NCI-H1105 (cell line): Measurements from ENCODE around the gene PKP4.

Experiments used
- DNase-seq: peaks from one replicate; lab custom pipeline; 2025; lab: John Stamatoyannopoulos, UW

PKP4 gene

GRCh38 chr2:158718851-158719250 is 262.1 kb downstream of the PKP4 start:
- no peak for DNase-seq

GRCh38 chr2:158719403-158719802 is 262.7 kb downstream of the PKP4 start:
- DNase-seq: no peak

GRCh38 chr2:158722266-158723105 is 265.7 kb downstream of the PKP4 start:
- DNase-seq: no peak

GRCh38 chr2:158723181-158723838 is 266.6 kb downstream of the PKP4 start:
- DNase-seq: no peak

GRCh38 chr2:158723921-158724802 is 267.4 kb downstream of the PKP4 start:
- peak; percentile 21 for DNase-seq

- DNase-seq: peak; percentile 63
Observed at GRCh38 chr2:158724803-158725381, 268.1 kb downstream of the PKP4 start.

GRCh38 chr2:158725441-158725891 is 268.7 kb downstream of the PKP4 start:
- DNase-seq: peak; percentile 71

GRCh38 chr2:158726911-158727592 is 270.3 kb downstream of the PKP4 start:
- no peak for DNase-seq

GRCh38 chr2:158728422-158728821 is 271.7 kb downstream of the PKP4 start:
- DNase-seq: no peak

- no peak for DNase-seq
Observed at GRCh38 chr2:158729451-158729850, 272.7 kb downstream of the PKP4 start.

- no peak for DNase-seq
Observed at GRCh38 chr2:158729873-158730620, 273.3 kb downstream of the PKP4 start.

- no peak for DNase-seq
Observed at GRCh38 chr2:158730621-158731140, 273.9 kb downstream of the PKP4 start.

GRCh38 chr2:158731386-158731785 is 274.6 kb downstream of the PKP4 start:
- no peak for DNase-seq
